ENCODE data around the gene TGFBR3.
A peak's percentile ranks its signal among the peaks of the same experiment; 100 is the strongest.

The TGFBR3 gene

GRCh38 chr1:91818713-91818975 lies 67.3 kb downstream of the TGFBR3 start:
- no peak overlapping the region for H3K4me3 ChIP-seq (ENCODE audit: low read depth, low read length)

DNA sequence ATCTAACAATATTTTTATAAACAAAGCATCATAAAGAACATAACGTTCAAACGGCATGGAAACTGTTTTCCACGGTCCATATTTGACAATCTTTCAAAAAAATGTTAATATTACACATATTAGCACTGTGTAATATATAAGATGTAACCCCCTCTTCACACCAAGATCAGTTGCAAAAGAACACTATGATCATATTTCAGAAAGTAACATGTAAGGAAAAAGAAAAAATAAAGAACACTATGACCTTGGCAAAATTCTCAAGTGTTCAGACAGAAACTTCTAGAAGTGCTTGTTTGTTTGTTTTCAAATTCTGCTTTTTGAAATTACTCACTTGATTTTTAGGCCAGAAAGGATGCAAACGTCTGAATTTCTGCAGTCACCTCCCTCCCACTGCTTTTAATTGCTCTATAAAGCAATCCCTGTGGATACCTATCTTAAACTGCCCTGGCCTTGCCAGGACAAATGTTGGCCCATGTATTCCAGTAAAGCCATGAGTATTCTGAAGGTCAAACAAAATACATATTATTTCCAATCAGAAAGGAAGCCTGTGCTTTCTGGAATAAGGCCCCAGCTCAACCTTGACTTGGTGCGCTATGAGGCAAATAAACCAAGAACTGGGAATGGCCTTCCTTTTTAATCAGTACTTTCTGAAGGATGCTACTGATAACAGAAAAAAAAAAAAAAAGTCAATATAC lies 68.6 kb downstream of the TGFBR3 start:
- TF ChIP-seq, protein P1, sequence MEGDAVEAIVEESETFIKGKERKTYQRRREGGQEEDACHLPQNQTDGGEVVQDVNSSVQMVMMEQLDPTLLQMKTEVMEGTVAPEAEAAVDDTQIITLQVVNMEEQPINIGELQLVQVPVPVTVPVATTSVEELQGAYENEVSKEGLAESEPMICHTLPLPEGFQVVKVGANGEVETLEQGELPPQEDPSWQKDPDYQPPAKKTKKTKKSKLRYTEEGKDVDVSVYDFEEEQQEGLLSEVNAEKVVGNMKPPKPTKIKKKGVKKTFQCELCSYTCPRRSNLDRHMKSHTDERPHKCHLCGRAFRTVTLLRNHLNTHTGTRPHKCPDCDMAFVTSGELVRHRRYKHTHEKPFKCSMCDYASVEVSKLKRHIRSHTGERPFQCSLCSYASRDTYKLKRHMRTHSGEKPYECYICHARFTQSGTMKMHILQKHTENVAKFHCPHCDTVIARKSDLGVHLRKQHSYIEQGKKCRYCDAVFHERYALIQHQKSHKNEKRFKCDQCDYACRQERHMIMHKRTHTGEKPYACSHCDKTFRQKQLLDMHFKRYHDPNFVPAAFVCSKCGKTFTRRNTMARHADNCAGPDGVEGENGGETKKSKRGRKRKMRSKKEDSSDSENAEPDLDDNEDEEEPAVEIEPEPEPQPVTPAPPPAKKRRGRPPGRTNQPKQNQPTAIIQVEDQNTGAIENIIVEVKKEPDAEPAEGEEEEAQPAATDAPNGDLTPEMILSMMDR (IDR thresholded peaks at IDR 0.05; ENCODE audit: insufficient read depth, low read depth, low read length, missing control alignments), result no peak

More at GRCh38 chr1:91818713-91818975, 67.3 kb downstream of the TGFBR3 start:
- TF ChIP-seq, protein P1 (IDR thresholded peaks at IDR 0.05; ENCODE audit: insufficient read depth, low read depth, low read length, missing control alignments), result no peak
- no peak for DNase-seq (ENCODE audit: low read depth)

GRCh38 chr1:91816031-91816430 lies 69.9 kb downstream of the TGFBR3 start:
- no peak for DNase-seq (ENCODE audit: low read depth)
- no peak overlapping the region for H3K4me3 ChIP-seq (ENCODE audit: low read depth, low read length)
- TF ChIP-seq, protein P1 (IDR thresholded peaks at IDR 0.05; ENCODE audit: insufficient read depth, low read depth, low read length, missing control alignments), result no peak

More for the DNA sequence above, 68.6 kb downstream of the TGFBR3 start:
- DNase-seq (ENCODE audit: low read depth), result no peak
- H3K4me3 ChIP-seq (ENCODE audit: low read depth, low read length), result no peak overlapping the region

- H3K4me3 ChIP-seq (ENCODE audit: low read depth, low read length), result no peak overlapping the region
- TF ChIP-seq, protein P1 (IDR thresholded peaks at IDR 0.05; ENCODE audit: insufficient read depth, low read depth, low read length, missing control alignments), result no peak
- DNase-seq (ENCODE audit: low read depth), result no peak
These were observed 71.5 kb downstream of the TGFBR3 start for GRCh38 chr1:91814448-91814847.

DNA sequence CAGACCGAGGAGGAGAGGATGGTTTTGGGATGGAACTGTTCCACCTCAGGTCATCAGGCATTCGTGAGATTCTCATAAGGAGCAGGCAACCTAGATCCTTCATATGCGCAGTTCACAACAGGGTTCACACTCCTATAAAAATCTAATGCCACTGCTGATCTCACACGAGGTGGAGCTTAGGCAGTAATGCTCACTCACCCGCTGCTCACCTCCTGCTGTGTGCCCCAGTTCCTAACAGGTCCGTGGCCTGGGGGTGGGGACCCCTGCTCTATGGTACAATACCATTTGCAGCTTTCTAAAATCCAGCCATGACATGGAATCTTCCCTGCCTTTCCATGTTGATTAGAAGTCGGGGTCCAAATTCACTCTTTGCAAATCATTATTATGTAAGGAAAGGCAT lies 72.1 kb downstream of the TGFBR3 start:
- no peak for DNase-seq (ENCODE audit: low read depth)
- TF ChIP-seq, protein P1 (IDR thresholded peaks at IDR 0.05; ENCODE audit: insufficient read depth, low read depth, low read length, missing control alignments), result no peak
- H3K4me3 ChIP-seq (ENCODE audit: low read depth, low read length), result no peak overlapping the region

DNA sequence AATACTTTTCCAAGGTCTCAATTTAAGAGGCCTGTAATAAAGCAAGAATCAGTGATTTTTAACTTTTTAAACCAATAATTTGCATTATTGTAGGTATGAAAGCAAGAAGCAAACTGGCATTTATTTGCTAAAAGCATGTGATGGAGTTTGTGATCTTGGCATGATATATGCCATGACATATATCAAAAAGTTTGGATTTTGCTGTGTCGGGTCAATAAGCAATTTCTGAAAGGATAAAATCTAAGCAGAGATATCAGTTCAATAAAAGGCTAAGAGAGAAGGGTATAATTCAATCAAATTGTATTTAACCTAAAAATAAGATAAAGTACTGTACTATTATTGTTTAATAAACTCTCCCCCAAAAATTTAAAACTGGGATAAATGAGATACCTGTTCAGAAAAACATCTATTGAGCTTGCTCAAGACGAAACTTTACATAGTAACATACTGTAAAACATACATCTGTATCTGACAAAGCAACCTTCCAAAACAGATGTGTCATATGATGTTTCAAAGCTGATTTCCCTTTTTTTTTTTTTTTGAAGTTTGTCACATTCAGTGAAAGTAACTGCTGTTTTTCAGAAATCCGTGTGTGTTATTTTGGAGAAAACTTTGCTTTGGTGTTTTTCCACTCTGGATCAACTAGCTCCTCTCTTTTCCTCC lies 74.5 kb downstream of the TGFBR3 start:
- H3K4me3 ChIP-seq (ENCODE audit: low read depth, low read length), result no peak overlapping the region
- DNase-seq (ENCODE audit: low read depth), result no peak
- TF ChIP-seq, protein P1 (IDR thresholded peaks at IDR 0.05; ENCODE audit: insufficient read depth, low read depth, low read length, missing control alignments), result no peak

GRCh38 chr1:91809317-91809716 lies 76.6 kb downstream of the TGFBR3 start:
- H3K4me3 ChIP-seq (ENCODE audit: low read depth, low read length), result no peak overlapping the region
- TF ChIP-seq, protein P1 (IDR thresholded peaks at IDR 0.05; ENCODE audit: insufficient read depth, low read depth, low read length, missing control alignments), result no peak
- peak; percentile 33 for DNase-seq (ENCODE audit: low read depth)
